GM19238 (cell line): ENCODE results near the gene GRIN1.

ENCODE experiments used
- DNase-seq: peaks from one replicate; pipeline ENCODE4 v3.0.0; 2011; ENCODE audit warnings: low spot score; ENCODE audit not compliant: insufficient read length

Gene GRIN1

GRCh38 chr9:137147793-137148160, 8.8 kb downstream of the GRIN1 start:
- no peak for DNase-seq

- no peak for DNase-seq
Measured at GRCh38 chr9:137148242-137148641, 9.3 kb downstream of the GRIN1 start.

- DNase-seq: no peak
Measured at GRCh38 chr9:137148661-137149060, 9.7 kb downstream of the GRIN1 start.

GRCh38 chr9:137149363-137149762, 10.4 kb downstream of the GRIN1 start:
- DNase-seq: no peak

GRCh38 chr9:137149942-137150616, 11.1 kb downstream of the GRIN1 start:
- DNase-seq: no peak

- peak; percentile 77 for DNase-seq
Measured at GRCh38 chr9:137150617-137151457, 11.9 kb downstream of the GRIN1 start.

- DNase-seq: no peak
Measured at GRCh38 chr9:137152844-137153405, 14.0 kb downstream of the GRIN1 start.

- no peak for DNase-seq
Measured at GRCh38 chr9:137156567-137157375, 17.8 kb downstream of the GRIN1 start.

GRCh38 chr9:137157618-137158415, 18.9 kb downstream of the GRIN1 start:
- DNase-seq: no peak

GRCh38 chr9:137158625-137159024, 19.7 kb downstream of the GRIN1 start:
- no peak for DNase-seq

- DNase-seq: no peak
Measured at GRCh38 chr9:137159105-137160053, 20.4 kb downstream of the GRIN1 start.

GRCh38 chr9:137160054-137160425, 21.1 kb downstream of the GRIN1 start:
- DNase-seq: no peak

GRCh38 chr9:137160716-137161557, 22.0 kb downstream of the GRIN1 start:
- no peak for DNase-seq

GRCh38 chr9:137161558-137162486, 22.9 kb downstream of the GRIN1 start:
- no peak for DNase-seq

- DNase-seq: no peak
Measured at GRCh38 chr9:137162505-137163364, 23.8 kb downstream of the GRIN1 start.

GRCh38 chr9:137163365-137163715, 24.4 kb downstream of the GRIN1 start:
- no peak for DNase-seq

GRCh38 chr9:137163805-137164204, 24.9 kb downstream of the GRIN1 start:
- no peak for DNase-seq
